Stimulated activated CD8-positive, alpha-beta memory T cell treated with anti-CD3 and anti-CD28 coated beads, Interleukin-7, amount 100 ng/mL, for 48 hours (primary cell): ENCODE measurements around the gene DDX10.
"Not testable (repeated sequence)": the region's sequence is repeated elsewhere in the genome, so short reads cannot be mapped to it uniquely, and the experiment has no call there.

Source experiments
- DNase-seq, 2 donors: peaks; one replicate each; pipeline ENCODE4 v3.0.0-alpha.2; 2020; ENCODE audit warnings: low read depth in 1 of 2; ENCODE audit errors: extremely low read depth in 1 of 2

The DDX10 gene

GRCh38 chr11:108768370-108768769 is 103.5 kb downstream of the DDX10 start:
- no peak for DNase-seq

GRCh38 chr11:108768964-108769363 is 104.1 kb downstream of the DDX10 start:
- no peak for DNase-seq

- no peak for DNase-seq
Measured at GRCh38 chr11:108774037-108774730, 109.3 kb downstream of the DDX10 start.

- DNase-seq: no peak
Measured at GRCh38 chr11:108775324-108775723, 110.5 kb downstream of the DDX10 start.

GRCh38 chr11:108779147-108779546 is 114.3 kb downstream of the DDX10 start:
- not testable (repeated sequence) for DNase-seq

GRCh38 chr11:108780119-108780518 is 115.2 kb downstream of the DDX10 start:
- DNase-seq: no peak

- no peak for DNase-seq
Measured at GRCh38 chr11:108781946-108782345, 117.1 kb downstream of the DDX10 start.

- DNase-seq: no peak
Measured at GRCh38 chr11:108786281-108786990, 121.6 kb downstream of the DDX10 start.

- no peak for DNase-seq
Measured at GRCh38 chr11:108787105-108787504, 122.2 kb downstream of the DDX10 start.

GRCh38 chr11:108788565-108789199 is 123.8 kb downstream of the DDX10 start:
- DNase-seq: no peak

GRCh38 chr11:108790501-108791299 is 125.8 kb downstream of the DDX10 start:
- DNase-seq: no peak

- DNase-seq: no peak
Measured at GRCh38 chr11:108793138-108793537, 128.3 kb downstream of the DDX10 start.

- DNase-seq: no peak
Measured at GRCh38 chr11:108793611-108794010, 128.7 kb downstream of the DDX10 start.

- DNase-seq: no peak
Measured at GRCh38 chr11:108796551-108796950, 131.7 kb downstream of the DDX10 start.

GRCh38 chr11:108797578-108798100 is 132.8 kb downstream of the DDX10 start:
- DNase-seq: no peak

- DNase-seq: no peak
Measured at GRCh38 chr11:108802492-108802891, 137.6 kb downstream of the DDX10 start.

- DNase-seq: no peak
Measured at GRCh38 chr11:108803776-108804175, 138.9 kb downstream of the DDX10 start.

- DNase-seq: no peak
Measured at GRCh38 chr11:108804511-108804910, 139.6 kb downstream of the DDX10 start.

- no peak for DNase-seq
Measured at GRCh38 chr11:108805030-108805429, 140.2 kb downstream of the DDX10 start.

GRCh38 chr11:108807262-108807661 is 142.4 kb downstream of the DDX10 start:
- no peak for DNase-seq

GRCh38 chr11:108813086-108813485 is 148.2 kb downstream of the DDX10 start:
- DNase-seq: no peak
